ENCODE data around the gene NASP.

The NASP gene

DNA sequence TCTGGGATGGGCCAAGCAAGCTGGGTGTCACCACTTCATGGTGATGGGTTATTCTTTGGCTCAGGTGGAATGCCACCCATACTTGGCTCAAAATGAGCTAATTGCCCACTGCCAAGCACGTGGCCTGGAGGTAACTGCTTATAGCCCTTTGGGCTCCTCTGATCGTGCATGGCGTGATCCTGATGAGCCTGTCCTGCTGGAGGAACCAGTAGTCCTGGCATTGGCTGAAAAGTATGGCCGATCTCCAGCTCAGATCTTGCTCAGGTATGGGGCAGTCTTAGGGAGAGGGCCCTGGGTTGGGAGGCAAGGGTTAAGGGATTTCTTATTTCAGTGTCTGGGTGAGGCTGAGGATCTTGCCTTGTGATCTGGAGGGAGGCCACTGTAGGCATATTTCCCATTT is 15.4 kb upstream of the NASP start:
- Histone ChIP-seq H3K36me3 (ENCODE audit: control insufficient read depth in 2 of 2, insufficient read depth in 2 of 2, low read length in 2 of 2) (peaks cover 40 to 51% of the 10 kb centered on the region in 2 donors), H3K27ac (ENCODE audit: low read depth in 2 of 2, low read length in 2 of 2) (no peak overlapping the region), H3K9me3 (ENCODE audit: control insufficient read depth in 2 of 2, low read length in 2 of 2) (no peaks in the 10 kb centered on the region), H3K4me3 (ENCODE audit: low read length in 2 of 2) (no peak overlapping the region), H3K9ac (ENCODE audit: low read depth in 1 of 2, low read length in 2 of 2) (no peak overlapping the region), H3K4me1 (ENCODE audit: control insufficient read depth in 2 of 2, insufficient read depth in 2 of 2, low read length in 2 of 2) (no peaks in the 10 kb centered on the region), H3K27me3 (ENCODE audit: control insufficient read depth in 2 of 2, insufficient read depth in 2 of 2, low read length in 2 of 2) (no peaks in the 10 kb centered on the region)

DNA sequence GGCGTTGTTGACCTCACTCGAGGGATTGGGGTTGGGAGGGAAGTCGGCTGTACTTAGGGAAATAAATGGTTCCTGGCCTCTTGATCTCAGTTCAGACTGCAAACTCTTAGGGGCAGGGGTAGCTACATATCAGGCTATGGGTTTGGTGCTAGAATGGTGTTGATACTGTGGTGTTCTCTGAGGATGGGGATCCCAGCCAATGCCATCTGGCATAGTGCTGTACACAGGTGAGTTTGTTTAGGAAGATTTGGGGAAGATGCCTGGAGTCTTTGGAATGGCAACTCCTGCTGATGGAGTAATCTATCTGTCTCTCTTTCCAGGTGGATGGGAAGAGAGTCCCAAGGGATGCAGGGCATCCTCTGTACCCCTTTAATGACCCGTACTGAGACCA is 14.3 kb upstream of the NASP start:
- Histone ChIP-seq H3K27ac (ENCODE audit: low read depth in 2 of 2, low read length in 2 of 2) (no peak overlapping the region), H3K9me3 (ENCODE audit: control insufficient read depth in 2 of 2, low read length in 2 of 2) (no peaks in the 10 kb centered on the region), H3K36me3 (ENCODE audit: control insufficient read depth in 2 of 2, insufficient read depth in 2 of 2, low read length in 2 of 2) (peaks cover 34 to 43% of the 10 kb centered on the region in 2 donors), H3K27me3 (ENCODE audit: control insufficient read depth in 2 of 2, insufficient read depth in 2 of 2, low read length in 2 of 2) (no peaks in the 10 kb centered on the region), H3K4me3 (ENCODE audit: low read length in 2 of 2) (no peak overlapping the region), H3K9ac (ENCODE audit: low read depth in 1 of 2, low read length in 2 of 2) (no peak overlapping the region), H3K4me1 (ENCODE audit: control insufficient read depth in 2 of 2, insufficient read depth in 2 of 2, low read length in 2 of 2) (no peaks in the 10 kb centered on the region)

GRCh38 chr1:45569962-45570581 is 13.8 kb upstream of the NASP start:
- H3K27ac ChIP-seq (ENCODE audit: low read depth in 2 of 2, low read length in 2 of 2): no peak overlapping the region

GRCh38 chr1:45570631-45571030 is 13.2 kb upstream of the NASP start:
- Histone ChIP-seq H3K9me3 (ENCODE audit: control insufficient read depth in 2 of 2, low read length in 2 of 2) (no peaks in the 10 kb centered on the region), H3K27me3 (ENCODE audit: control insufficient read depth in 2 of 2, insufficient read depth in 2 of 2, low read length in 2 of 2) (no peaks in the 10 kb centered on the region), H3K36me3 (ENCODE audit: control insufficient read depth in 2 of 2, insufficient read depth in 2 of 2, low read length in 2 of 2) (peaks cover 34 to 42% of the 10 kb centered on the region in 2 donors), H3K4me3 (ENCODE audit: low read length in 2 of 2) (no peak overlapping the region), H3K27ac (ENCODE audit: low read depth in 2 of 2, low read length in 2 of 2) (no peak overlapping the region), H3K9ac (ENCODE audit: low read depth in 1 of 2, low read length in 2 of 2) (no peak overlapping the region), H3K4me1 (ENCODE audit: control insufficient read depth in 2 of 2, insufficient read depth in 2 of 2, low read length in 2 of 2) (no peaks in the 10 kb centered on the region)

More at GRCh38 chr1:45569962-45570581, 13.8 kb upstream of the NASP start:
- H3K27me3 ChIP-seq (ENCODE audit: control insufficient read depth in 2 of 2, insufficient read depth in 2 of 2, low read length in 2 of 2): no peaks in the 10 kb centered on the region
- no peak overlapping the region for H3K9ac ChIP-seq (ENCODE audit: low read depth in 1 of 2, low read length in 2 of 2)
- H3K4me1 ChIP-seq (ENCODE audit: control insufficient read depth in 2 of 2, insufficient read depth in 2 of 2, low read length in 2 of 2): no peaks in the 10 kb centered on the region
- peaks cover 34 to 43% of the 10 kb centered on the region in 2 donors for H3K36me3 ChIP-seq (ENCODE audit: control insufficient read depth in 2 of 2, insufficient read depth in 2 of 2, low read length in 2 of 2)
- no peak overlapping the region for H3K4me3 ChIP-seq (ENCODE audit: low read length in 2 of 2)
- no peaks in the 10 kb centered on the region for H3K9me3 ChIP-seq (ENCODE audit: control insufficient read depth in 2 of 2, low read length in 2 of 2)

DNA sequence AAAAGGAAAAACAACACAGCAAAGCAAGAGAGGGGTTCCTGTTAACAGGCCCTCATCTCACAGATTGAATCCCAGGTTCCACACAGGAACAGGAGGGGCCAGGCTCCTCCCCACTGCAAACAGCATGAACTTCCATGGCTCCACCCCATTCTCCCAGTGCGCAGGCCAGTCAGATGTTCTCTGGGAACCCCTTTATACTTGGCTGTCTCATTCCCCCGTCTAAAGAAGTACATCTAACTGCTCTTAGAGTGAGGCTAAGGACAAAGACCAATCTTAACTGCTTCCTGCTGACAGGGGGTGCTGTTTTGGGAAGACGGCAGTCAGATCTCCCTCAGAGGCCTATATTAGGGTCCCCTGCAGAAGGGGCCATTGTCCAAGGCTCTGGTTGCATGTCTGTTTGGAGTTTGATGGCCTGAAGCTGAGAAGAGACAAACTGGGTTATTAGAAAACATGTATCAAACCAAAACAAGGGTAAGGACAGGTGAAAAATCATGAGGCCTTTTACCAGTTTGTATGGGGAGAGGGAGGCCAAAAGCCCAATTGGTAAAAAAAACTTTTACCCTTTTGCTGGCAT is 10.5 kb upstream of the NASP start:
- no peak overlapping the region for H3K9ac ChIP-seq (ENCODE audit: low read depth in 1 of 2, low read length in 2 of 2)
- H3K4me1 ChIP-seq (ENCODE audit: control insufficient read depth in 2 of 2, insufficient read depth in 2 of 2, low read length in 2 of 2): no peaks in the 10 kb centered on the region
- peaks cover 15 to 23% of the 10 kb centered on the region in 2 donors for H3K36me3 ChIP-seq (ENCODE audit: control insufficient read depth in 2 of 2, insufficient read depth in 2 of 2, low read length in 2 of 2)
- H3K27ac ChIP-seq (ENCODE audit: low read depth in 2 of 2, low read length in 2 of 2): no peak overlapping the region
- no peak overlapping the region for H3K4me3 ChIP-seq (ENCODE audit: low read length in 2 of 2)
- H3K9me3 ChIP-seq (ENCODE audit: control insufficient read depth in 2 of 2, low read length in 2 of 2): no peaks in the 10 kb centered on the region
- H3K27me3 ChIP-seq (ENCODE audit: control insufficient read depth in 2 of 2, insufficient read depth in 2 of 2, low read length in 2 of 2): no peaks in the 10 kb centered on the region

- Histone ChIP-seq H3K9ac (ENCODE audit: low read depth in 1 of 2, low read length in 2 of 2) (no peak overlapping the region), H3K4me1 (ENCODE audit: control insufficient read depth in 2 of 2, insufficient read depth in 2 of 2, low read length in 2 of 2) (no peaks in the 10 kb centered on the region), H3K27me3 (ENCODE audit: control insufficient read depth in 2 of 2, insufficient read depth in 2 of 2, low read length in 2 of 2) (no peaks in the 10 kb centered on the region), H3K36me3 (ENCODE audit: control insufficient read depth in 2 of 2, insufficient read depth in 2 of 2, low read length in 2 of 2) (peaks cover 10 to 15% of the 10 kb centered on the region in 2 donors), H3K27ac (ENCODE audit: low read depth in 2 of 2, low read length in 2 of 2) (no peak overlapping the region), H3K9me3 (ENCODE audit: control insufficient read depth in 2 of 2, low read length in 2 of 2) (no peaks in the 10 kb centered on the region), H3K4me3 (ENCODE audit: low read length in 2 of 2) (no peak overlapping the region)
Observed at GRCh38 chr1:45574105-45574626, 9.7 kb upstream of the NASP start.

- H3K27ac ChIP-seq (ENCODE audit: low read depth in 2 of 2, low read length in 2 of 2): peak overlapping the region; percentile 94 to 98
- H3K9ac ChIP-seq (ENCODE audit: low read depth in 1 of 2, low read length in 2 of 2): peak overlapping the region; percentile 86 to 94
- H3K4me3 ChIP-seq (ENCODE audit: low read length in 2 of 2): peak overlapping the region; percentile 97 to 99
- H3K36me3 ChIP-seq (ENCODE audit: control insufficient read depth in 2 of 2, insufficient read depth in 2 of 2, low read length in 2 of 2): no peaks in the 10 kb centered on the region
- H3K9me3 ChIP-seq (ENCODE audit: control insufficient read depth in 2 of 2, low read length in 2 of 2): no peaks in the 10 kb centered on the region
- no peaks in the 10 kb centered on the region for H3K27me3 ChIP-seq (ENCODE audit: control insufficient read depth in 2 of 2, insufficient read depth in 2 of 2, low read length in 2 of 2)
- H3K4me1 ChIP-seq (ENCODE audit: control insufficient read depth in 2 of 2, insufficient read depth in 2 of 2, low read length in 2 of 2): peaks cover 20% of the 10 kb centered on the region in 2 donors
Observed at GRCh38 chr1:45583264-45583665, 576 bp upstream of the NASP start.

DNA sequence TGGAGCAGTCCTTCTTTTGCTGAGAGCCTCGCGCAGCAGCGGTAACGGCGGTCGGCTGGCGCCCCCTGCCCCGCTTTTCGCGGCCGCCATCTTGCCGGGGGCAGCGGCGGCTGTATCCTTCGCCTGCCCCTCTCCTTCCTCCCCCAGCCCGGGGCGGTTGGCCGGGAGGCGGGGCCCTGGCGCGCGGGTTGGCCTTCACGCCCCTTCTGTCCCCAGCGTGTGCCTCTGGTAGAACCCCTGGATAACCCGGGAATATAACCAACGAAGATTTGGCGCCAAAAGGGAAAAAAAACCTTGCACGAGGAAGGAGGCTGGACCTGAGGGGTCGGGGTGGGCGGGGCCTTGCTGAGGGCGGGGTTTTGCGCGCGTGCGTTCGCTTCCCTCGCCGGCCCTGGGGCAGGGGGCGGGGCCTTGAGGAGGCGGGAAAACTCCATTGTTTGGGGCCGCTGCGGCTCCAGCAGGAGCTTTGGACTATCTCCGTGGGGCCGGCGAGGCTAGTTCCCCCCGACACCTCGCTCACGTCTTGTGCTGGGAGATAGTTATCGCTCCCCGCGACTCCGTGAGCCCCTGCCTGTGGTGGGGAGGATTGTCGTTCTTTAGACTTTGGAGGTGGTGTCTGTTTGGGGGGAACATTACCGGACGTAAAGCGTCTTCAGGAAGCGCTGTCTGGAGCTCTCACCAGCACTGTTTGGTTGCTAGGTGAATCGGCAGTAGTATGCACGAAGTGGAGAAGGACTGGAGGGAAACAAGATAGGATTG is 689 bp downstream of the NASP start:
- Histone ChIP-seq H3K9me3 (ENCODE audit: control insufficient read depth in 2 of 2, low read length in 2 of 2) (no peaks in the 10 kb centered on the region), H3K36me3 (ENCODE audit: control insufficient read depth in 2 of 2, insufficient read depth in 2 of 2, low read length in 2 of 2) (no peaks in the 10 kb centered on the region), H3K4me1 (ENCODE audit: control insufficient read depth in 2 of 2, insufficient read depth in 2 of 2, low read length in 2 of 2) (peaks cover 20% of the 10 kb centered on the region in 2 donors), H3K9ac (ENCODE audit: low read depth in 1 of 2, low read length in 2 of 2) (peak overlapping the region; percentile 86 to 94), H3K4me3 (ENCODE audit: low read length in 2 of 2) (peak overlapping the region; percentile 97 to 99), H3K27me3 (ENCODE audit: control insufficient read depth in 2 of 2, insufficient read depth in 2 of 2, low read length in 2 of 2) (no peaks in the 10 kb centered on the region), H3K27ac (ENCODE audit: low read depth in 2 of 2, low read length in 2 of 2) (peak overlapping the region; percentile 94 to 98)

- no peaks in the 10 kb centered on the region for H3K9me3 ChIP-seq (ENCODE audit: control insufficient read depth in 2 of 2, low read length in 2 of 2)
- peak overlapping the region; percentile 55 to 72 for H3K9ac ChIP-seq (ENCODE audit: low read depth in 1 of 2, low read length in 2 of 2)
- peak overlapping the region; percentile 97 to 99 for H3K4me3 ChIP-seq (ENCODE audit: low read length in 2 of 2)
- no peaks in the 10 kb centered on the region for H3K36me3 ChIP-seq (ENCODE audit: control insufficient read depth in 2 of 2, insufficient read depth in 2 of 2, low read length in 2 of 2)
- peak overlapping the region; percentile 94 to 98 for H3K27ac ChIP-seq (ENCODE audit: low read depth in 2 of 2, low read length in 2 of 2)
- H3K4me1 ChIP-seq (ENCODE audit: control insufficient read depth in 2 of 2, insufficient read depth in 2 of 2, low read length in 2 of 2): peaks cover 20% of the 10 kb centered on the region in 2 donors
- H3K27me3 ChIP-seq (ENCODE audit: control insufficient read depth in 2 of 2, insufficient read depth in 2 of 2, low read length in 2 of 2): no peaks in the 10 kb centered on the region
Observed at GRCh38 chr1:45585110-45585426, 1.2 kb downstream of the NASP start.

GRCh38 chr1:45585496-45586075 is 1.7 kb downstream of the NASP start:
- Histone ChIP-seq H3K9me3 (ENCODE audit: control insufficient read depth in 2 of 2, low read length in 2 of 2) (no peaks in the 10 kb centered on the region), H3K27me3 (ENCODE audit: control insufficient read depth in 2 of 2, insufficient read depth in 2 of 2, low read length in 2 of 2) (no peaks in the 10 kb centered on the region), H3K27ac (ENCODE audit: low read depth in 2 of 2, low read length in 2 of 2) (no peak overlapping the region), H3K4me1 (ENCODE audit: control insufficient read depth in 2 of 2, insufficient read depth in 2 of 2, low read length in 2 of 2) (peaks cover 20% of the 10 kb centered on the region in 2 donors), H3K36me3 (ENCODE audit: control insufficient read depth in 2 of 2, insufficient read depth in 2 of 2, low read length in 2 of 2) (no peaks in the 10 kb centered on the region), H3K4me3 (ENCODE audit: low read length in 2 of 2) (peak overlapping the region; percentile 97 to 99), H3K9ac (ENCODE audit: low read depth in 1 of 2, low read length in 2 of 2) (no peak overlapping the region)

Data from mucosa of rectum (tissue), 2 donors.